ENCODE data around the gene ZMYM4.

- TF ChIP-seq CTCF (IDR thresholded peaks at IDR 0.05) (no peak), POLR2AphosphoS5 (IDR thresholded peaks at IDR 0.05) (no peak), POLR2A (IDR thresholded peaks at IDR 0.05) (no peak), EP300 (IDR thresholded peaks at IDR 0.05) (no peak)
Measured at GRCh38 chr1:35261412-35262120, 6.9 kb upstream of the ZMYM4 start.

Measured in stomach (tissue), 4 donors.